GM21737 (cell line): ENCODE data around the gene TMEM225B.
"Not testable (repeated sequence)": the region's sequence is repeated elsewhere in the genome, so short reads cannot be mapped to it uniquely, and the experiment has no call there.

Experiments used
- ATAC-seq: cut with Tn5 transposase; IDR thresholded peaks from one replicate; pipeline ENCODE4 v1.9.1; 2021; ENCODE audit warnings: mild to moderate bottlenecking, moderate library complexity; ENCODE audit not compliant: unreplicated experiment

The TMEM225B gene

DNA sequence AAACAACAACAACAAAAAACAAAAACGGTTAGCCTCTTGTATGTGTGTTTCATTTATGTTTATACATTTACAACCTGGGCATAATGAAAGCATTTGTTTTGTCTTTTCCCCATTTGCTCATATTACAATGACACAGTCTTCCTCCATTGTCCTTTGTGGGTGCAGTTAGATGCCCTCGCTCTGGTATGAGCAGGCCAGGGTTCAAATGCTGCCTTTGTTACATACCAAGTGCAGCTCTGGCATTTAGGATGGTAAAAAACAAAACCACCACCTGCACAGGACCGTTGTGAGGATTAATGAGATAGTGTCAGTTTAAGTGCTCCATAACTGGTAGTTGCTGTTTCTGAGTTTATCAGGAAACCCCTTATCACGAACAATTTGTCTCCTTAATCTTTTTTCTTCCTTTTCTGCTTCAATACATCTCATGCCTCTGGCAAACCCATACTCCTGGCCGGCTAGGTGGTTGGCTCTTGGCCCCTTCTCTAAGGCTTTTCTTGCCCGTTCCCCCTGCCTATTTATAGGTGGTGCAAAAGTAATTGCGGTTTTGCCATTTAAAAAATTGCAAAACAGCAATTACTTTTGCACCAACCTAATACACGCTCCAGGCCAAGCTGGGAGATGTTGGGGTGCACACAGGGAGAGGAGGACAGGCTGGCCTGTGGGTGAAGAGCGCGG lies 18.6 kb upstream of the TMEM225B start:
- no peak for ATAC-seq

GRCh38 chr7:99579956-99580777 lies 17.9 kb upstream of the TMEM225B start:
- ATAC-seq: no peak

- not testable (repeated sequence) for ATAC-seq
These were observed 17.2 kb upstream of the TMEM225B start for GRCh38 chr7:99580778-99581332.

DNA sequence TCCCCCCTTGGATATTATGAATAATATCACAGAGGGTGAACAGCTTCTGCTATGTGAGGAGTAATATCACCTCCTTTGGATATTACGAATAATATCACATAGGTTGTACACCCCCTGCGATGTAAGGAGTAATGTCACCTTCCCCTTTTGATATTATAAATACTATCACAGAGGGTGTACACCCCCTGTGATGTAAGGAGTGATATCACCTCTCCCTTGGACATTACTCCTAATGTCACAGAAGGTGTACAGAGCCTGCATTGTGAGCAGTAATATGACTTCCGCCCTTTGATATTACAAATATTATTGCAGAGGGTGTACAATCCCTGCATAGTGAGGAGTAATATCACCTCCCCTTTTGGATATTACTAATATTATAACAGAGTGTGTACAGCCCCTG lies 9.2 kb upstream of the TMEM225B start:
- ATAC-seq: no peak

DNA sequence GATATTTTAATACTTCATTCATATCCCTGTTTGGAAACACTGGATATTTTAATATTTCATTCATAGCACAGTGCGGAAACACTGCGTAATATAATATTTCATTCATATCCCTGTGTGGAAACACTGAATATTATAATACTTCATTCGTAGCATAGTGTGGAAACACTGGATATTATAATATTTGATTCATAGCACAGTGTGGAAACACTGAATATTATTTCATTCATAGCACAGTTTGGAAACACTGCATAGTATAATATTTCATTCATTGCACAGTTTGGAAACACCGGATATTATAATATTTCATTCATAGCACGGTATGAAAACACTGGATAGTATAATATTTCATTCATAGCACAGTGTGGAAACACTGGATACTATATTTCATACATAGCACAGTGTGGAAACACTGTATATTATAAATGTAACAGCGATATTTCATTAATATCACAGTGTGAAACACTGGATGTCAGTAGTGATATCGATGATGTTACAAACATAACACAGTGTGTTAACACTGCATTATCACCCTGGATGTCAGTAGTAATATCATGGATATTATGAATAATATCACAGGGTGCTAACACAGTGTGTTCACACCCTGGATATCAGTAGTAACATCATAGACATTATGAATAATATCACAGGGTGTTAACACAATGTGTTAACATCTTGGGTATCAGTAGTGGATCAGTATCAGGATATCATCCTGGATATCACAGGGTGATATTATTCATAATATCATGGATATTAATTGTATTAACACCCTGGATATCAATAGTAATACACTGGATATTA lies 2.9 kb upstream of the TMEM225B start:
- no peak for ATAC-seq

DNA sequence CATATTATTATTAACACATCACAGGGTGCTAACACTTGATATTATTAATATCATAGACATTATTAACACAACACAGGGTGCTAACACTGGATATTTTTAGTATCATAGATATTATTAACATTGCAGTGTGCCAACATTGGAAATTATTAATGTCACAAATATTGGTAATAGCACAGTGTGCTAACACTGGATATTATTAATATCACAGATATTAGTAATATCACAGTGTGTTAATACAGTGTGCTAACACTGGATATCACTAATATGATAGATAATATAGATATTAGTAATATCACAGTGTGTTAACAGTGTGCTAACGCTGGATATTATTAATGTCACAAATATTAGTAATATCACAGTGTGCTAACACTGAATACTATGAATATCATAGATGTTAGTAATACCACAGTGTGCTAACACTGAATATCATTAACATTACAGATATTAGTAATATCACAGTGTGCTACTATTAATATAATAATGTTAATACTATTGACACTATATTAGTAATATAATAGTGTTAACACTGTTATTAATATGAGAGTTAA lies 1.6 kb upstream of the TMEM225B start:
- no peak for ATAC-seq

DNA sequence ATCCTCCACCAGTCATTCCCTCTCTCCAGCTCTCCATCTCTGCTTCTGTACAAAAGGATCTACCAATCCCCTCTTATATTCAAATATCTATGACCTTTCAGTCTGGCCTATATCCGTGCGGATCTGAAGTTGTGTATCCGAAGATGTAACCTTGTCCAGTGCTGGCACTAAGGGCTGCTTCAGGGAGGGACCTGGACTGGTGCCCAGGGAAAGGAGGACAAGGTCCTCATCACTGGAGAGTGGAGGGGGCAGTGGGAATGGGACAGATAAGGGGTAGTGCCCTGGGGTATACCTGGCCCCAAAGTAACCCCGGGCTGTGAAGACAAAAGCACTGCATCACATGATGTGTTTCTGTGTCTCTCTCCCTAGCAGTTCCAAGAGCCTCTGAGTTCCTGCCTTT lies 1.8 kb downstream of the TMEM225B start:
- no peak for ATAC-seq

DNA sequence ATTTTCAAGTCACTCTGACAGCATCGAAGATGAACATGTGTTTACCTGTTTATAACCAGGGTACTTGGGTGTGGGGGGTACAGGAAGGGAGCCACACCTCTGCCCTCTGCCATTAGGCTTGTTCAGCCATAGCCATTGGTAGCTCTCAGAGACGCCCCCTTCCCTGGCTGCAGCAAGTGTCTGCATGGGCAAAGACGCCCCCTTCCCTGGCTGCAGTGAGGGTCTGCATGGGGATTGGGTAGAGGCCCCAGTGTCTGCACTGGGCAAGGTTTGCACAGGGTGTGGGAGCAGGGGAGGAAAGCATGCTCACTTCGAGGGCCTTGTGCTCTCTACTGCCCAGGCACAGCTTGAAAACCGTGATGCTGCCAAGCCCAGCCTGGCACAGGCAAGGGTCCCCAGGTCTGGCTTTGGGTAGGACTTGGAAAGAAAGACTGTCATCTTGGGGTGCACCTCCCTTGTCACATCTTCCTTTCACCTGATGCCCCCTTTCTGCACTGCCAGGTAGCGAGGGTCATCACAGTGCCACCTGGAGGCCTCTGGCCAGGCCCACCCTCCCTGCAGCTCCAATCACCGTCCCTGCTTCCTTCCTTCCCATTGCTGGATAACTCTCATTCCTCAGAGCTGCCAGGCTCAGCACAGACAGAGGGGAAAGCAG lies 3.7 kb downstream of the TMEM225B start:
- no peak for ATAC-seq

DNA sequence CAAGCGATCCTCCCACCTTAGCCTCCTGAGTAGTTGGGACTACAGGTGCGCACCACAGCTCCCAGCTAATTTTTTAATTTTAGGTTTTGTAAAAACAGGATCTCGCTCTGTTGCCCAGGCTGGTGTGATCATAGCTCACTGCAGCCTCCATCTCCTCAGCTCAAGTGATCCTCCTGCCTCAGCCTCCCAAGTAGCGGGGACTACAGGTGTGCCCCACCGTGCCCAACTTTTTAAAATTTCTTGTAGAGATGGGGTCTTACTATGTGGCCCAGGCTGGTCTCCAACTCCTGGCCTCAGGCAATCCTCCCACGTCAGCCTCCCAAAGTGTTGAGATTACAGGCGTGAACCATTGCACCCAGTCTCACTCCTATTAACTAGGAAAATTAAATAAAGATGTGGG lies 7.5 kb downstream of the TMEM225B start:
- ATAC-seq: no peak

DNA sequence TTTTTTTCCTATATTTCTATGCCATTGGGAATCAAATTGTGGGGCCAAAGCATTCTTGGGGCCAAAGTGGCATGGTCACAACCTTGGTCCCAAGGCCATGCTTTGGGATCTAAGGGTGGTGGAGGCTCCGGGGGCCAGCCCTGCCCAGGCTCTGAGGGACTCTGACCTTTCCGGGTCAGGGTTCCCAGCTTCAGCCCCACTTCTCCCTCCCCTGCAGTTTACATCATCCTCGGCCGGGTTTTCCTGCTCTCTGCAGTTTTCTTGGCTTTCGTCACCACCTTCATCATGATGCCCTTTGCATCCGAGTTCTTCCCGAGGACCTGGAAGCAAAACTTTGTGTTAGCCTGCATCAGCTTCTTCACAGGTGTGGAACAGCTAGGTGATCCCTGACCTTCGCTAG lies 8.5 kb downstream of the TMEM225B start:
- ATAC-seq: no peak

DNA sequence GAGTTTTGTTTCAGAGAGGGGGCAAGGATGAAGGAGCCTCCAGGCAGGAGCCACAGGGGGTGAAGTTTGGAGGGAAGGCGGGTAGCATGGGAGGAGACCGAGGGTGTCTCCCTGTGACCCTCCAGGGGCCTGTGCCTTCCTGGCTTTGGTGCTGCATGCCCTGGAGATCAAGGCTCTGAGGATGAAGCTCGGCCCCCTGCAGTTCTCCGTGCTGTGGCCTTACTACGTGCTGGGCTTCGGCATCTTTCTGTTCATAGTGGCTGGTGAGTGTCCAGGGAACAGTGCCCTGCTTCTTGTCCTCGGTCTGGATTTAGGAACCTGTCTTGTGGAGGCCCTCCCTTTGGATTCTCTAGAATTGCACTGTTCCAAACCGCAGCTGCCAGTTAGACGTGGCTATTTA lies 9.5 kb downstream of the TMEM225B start:
- ATAC-seq: no peak

DNA sequence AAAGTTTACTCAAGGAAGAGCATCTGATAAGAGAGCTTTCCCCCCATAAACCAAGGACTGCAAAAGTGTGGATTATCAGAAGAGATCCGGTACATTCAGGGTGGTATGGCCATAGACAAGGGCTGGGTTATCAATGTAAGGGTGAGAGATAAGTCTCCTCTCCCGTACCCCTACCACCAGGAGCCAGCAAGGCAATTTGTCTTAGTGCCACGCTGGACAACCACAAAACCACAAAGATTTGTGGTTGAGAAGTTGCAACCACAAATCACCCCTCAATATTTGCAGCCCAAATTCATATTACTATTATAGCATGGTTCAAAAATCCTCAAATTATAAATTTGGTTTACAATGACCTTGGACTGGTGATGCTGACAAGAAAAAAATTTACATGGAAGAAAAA lies 16.4 kb downstream of the TMEM225B start:
- ATAC-seq: no peak

DNA sequence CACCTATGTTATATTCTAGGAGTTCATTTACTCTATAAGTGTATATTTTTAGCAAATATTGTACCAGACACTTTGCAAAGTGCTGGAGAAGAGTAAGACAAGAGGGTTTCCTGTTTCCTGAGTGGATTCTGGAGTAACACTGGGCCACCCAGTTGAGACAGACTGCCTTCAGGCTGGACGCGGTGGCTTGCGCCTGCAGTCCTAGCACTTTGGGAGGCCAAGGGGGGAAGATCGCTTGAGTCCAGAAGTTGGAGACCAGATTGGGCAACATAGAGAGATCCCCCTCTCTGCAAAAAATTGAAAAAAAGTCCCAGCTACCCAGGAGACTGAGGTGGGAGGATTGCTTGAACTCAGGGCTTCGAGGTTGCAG lies 17.9 kb downstream of the TMEM225B start:
- ATAC-seq: no peak

- ATAC-seq: peak; percentile 94
These were observed 18.5 kb downstream of the TMEM225B start, which contains the start of gene ZSCAN25 for GRCh38 chr7:99616359-99617191. Gene ZSCAN25 (plus strand): TSS chr7:99616946. CDS start chr7:99619607, 2,661 bp downstream.

DNA sequence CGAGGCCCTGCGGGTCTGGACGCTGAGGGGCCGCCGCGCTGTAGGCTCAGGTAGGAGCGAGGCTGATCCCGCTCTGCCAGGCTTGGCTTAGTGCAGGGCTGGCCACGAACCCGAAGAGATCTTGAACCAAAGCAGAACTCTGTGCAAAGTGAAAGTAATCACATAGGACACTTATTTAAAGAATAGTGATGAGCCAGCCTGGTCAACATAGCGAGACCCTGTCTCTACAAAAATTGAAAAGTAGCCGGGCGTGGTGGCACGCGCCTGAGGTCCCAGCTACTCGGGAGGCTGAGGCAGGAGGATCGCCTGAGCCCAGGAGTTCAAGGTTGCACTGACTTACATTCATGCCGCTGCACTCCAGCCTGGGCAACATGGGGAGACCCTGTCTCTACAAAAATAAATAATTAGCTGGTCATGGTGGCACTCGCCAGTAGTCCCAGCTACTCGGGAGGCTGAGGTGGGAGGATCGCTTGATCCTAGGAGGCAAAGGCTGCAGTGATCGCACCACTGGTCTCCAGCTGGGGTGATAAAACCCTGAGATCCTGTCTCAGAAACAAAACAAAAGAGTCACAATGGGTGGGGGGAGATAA lies 19.2 kb downstream of the TMEM225B start:
- no peak for ATAC-seq

DNA sequence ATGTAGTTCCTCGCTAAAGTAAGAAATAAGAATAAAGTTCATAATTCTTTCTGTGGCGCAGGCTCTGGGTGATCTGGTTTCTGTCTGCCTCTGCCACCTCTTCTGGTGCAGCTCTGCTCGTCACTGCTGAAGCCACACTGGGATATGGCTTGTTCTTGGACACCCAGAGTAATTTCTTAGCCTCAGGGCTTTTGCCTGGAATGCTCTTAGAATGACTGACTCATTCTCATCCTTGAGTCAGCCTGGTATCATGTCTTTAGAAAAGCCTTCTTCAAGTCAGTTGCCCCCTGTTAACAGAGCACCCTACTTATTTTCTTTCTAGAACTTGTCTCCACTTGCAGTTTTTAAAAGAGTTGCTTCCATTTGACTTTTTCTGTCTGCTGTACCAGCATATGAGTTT lies 20.7 kb downstream of the TMEM225B start:
- no peak for ATAC-seq

DNA sequence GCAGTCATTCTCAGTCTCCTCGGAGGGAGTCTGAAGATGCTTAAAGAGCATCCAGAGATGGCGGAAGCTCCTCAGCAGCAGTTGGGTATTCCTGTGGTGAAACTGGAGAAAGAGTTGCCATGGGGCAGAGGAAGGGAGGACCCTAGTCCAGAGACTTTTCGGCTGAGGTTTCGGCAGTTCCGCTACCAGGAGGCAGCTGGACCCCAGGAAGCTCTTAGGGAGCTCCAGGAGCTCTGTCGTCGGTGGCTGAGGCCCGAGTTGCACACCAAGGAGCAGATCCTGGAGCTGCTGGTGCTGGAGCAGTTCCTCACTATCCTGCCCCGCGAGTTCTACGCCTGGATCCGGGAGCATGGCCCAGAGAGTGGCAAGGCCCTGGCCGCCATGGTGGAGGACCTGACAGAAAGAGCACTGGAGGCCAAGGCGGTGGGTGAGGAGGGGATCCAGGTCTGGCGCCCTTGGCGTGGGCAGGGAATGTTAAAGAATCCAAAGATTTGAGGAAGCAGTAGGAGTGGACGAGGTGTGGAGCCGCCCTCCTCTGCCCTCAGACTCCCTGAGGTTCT lies 21.6 kb downstream of the TMEM225B start:
- no peak for ATAC-seq

- no peak for ATAC-seq
These were observed 23.2 kb downstream of the TMEM225B start for GRCh38 chr7:99621271-99621670.

GRCh38 chr7:99622596-99622995 lies 24.5 kb downstream of the TMEM225B start:
- ATAC-seq: no peak
